NCI-H146 (cell line): Measurements from ENCODE around the gene MIS18BP1.
"Not testable (repeated sequence)": the region's sequence is repeated elsewhere in the genome, so short reads cannot be mapped to it uniquely, and the experiment has no call there.

ENCODE experiments used
- DNase-seq: peaks from one replicate; lab custom pipeline; 2025; lab: John Stamatoyannopoulos, UW

Gene MIS18BP1

GRCh38 chr14:45246151-45246550 is 6.9 kb downstream of the MIS18BP1 start:
- DNase-seq, result no peak

DNA sequence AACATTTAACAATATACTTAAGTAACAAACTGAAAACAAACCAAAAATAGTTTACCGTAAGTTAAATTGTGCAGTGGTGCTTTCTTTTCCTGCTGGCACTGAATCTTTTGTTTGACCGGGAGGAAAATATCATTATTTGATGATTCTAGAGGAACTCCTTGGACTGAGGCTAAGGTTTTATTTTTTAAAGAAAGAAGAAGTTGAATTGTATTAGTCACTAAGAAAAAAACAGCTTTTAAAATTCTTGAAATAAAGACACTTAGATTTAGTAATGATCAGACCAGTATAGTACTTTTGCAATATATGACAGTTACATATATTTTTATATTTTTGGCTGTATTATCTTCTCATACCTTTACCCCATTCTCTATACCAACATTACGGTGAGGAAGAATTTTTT is 10.3 kb downstream of the MIS18BP1 start:
- DNase-seq, result no peak

GRCh38 chr14:45238988-45239387 is 14.0 kb downstream of the MIS18BP1 start:
- peak; percentile 8 for DNase-seq

DNA sequence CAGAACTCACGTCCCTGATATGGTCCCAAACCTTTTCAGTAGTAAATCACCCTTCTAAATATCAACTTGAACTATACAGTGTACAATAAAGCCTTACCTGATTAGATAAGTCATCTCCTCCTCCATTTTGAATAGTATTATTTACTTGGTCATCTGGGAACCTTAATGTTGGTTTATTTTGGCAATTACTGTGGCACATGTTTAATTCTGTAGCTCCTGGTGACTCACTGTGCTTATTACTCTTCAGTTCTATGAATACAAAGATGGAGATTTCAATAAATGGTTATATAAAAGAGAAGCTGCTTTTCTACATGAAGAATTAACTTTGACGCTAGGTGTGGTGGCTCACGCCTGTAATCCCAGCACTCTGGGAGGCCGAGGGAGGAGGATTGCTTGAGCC is 25.4 kb downstream of the MIS18BP1 start:
- no peak for DNase-seq

DNA sequence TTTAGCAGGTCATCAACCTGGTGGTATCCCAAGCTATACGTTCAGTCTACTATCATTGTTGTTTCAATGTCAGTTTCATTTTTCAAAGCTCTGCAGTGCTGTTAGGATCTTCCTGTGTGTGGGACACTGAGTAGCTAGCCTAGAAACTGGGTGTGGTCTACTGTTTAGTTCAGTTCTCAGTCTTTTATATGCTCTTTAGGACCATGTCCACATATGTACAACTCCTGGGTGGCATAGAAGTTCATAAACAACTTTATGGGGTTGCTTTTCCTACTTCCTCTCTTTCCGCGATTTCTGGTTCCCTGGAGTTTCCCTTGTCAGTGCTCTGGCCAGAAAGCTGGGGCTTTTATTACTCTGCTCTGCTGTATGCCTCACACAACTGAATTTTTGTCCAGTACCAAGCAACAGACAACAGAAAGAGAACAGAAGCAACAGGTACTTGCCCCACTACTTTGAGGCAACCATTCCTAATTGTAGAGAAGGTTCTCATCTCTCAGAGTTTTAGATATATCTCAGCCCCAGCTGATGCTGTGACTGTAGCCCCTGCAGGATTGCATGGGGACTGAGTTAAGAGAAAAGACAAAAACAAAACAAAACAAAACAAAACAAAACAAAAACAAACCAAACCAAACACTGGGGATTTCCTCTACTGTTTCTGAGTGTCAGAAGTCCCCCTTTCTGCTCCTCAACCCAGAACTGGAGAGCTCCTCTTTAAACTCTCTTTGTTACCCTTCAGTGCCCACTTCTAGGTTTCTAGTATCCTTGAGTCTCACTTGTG is 30.3 kb downstream of the MIS18BP1 start:
- no peak for DNase-seq

DNA sequence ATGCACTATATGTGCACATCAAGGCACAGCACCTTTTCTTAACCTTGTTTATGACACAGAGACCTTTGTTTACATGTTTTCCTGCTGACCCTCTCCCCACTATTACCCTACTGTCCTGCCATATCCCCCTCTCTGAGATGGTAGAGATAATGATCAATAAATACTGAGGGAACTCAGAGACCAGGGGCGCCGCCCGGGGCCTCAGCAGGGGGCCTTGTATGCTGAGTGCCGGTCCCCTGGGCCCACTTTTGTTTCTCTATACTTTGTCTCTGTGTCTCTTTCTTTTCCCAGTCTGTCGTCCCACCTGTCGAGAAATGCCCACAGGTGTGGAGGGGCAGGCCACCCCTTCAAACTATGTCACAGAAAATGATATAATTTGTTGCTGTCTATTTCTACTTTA is 38.7 kb downstream of the MIS18BP1 start:
- peak; percentile 6 for DNase-seq

GRCh38 chr14:45213716-45214115 is 39.3 kb downstream of the MIS18BP1 start:
- not testable (repeated sequence) for DNase-seq

- no peak for DNase-seq
Observed at GRCh38 chr14:45212231-45212630, 40.8 kb downstream of the MIS18BP1 start.

DNA sequence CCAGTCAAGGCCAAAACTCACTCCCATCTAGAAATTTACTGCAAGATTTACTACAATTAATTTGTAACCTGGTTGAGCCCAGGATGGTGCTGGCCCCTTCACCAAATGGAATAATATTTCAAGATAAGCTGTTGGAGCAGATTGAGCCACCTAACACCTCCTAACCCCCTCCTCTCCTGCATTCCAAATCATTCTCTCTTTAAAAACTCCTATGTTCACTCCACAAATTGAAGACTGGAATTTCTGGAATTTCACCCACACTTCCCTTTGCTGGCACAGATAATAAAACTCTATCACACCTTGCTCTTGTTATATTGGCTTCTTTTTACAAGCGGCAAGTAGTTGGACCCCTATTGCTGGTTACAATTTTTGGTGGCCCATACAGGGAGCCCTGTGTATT is 41.7 kb downstream of the MIS18BP1 start:
- no peak for DNase-seq

GRCh38 chr14:45210159-45210558 is 42.8 kb downstream of the MIS18BP1 start:
- no peak for DNase-seq

DNA sequence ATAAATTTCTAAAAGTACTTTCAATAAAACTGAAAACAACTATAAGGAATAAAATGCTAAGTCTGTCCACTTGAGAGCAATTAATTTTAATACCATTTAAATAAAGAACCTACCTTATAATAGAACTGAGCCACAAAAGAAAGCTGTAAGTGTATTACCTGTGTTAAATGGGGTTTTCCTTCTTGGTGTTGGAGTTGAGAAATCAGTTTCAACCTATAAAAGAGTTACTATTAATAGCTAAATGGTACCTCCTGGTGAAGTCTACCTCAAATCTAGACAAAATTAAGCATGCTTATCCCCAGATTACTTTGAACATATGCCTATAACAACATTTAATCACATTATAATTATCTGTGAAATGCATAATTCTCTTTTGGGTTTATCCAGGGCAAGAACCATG is 48.8 kb downstream of the MIS18BP1 start:
- DNase-seq, result no peak

DNA sequence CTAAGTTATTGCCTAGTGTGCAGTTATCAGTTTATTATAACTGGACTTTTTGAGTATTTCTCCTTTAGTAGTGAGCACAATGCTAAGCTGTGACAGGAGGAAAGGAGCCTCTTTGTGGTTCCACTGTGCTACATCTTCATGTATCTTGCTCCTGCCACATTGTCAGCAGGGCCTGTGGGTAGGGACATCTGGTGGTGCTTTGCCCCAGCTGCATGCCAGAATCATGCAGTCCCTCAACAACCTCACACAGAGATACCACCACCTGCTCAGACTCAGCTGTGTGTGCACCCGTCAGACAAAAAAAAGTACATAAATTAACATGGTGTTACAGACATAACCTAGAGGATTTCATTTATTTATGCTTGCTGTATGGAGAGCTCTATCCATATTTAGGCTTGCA is 51.1 kb downstream of the MIS18BP1 start:
- no peak for DNase-seq

DNA sequence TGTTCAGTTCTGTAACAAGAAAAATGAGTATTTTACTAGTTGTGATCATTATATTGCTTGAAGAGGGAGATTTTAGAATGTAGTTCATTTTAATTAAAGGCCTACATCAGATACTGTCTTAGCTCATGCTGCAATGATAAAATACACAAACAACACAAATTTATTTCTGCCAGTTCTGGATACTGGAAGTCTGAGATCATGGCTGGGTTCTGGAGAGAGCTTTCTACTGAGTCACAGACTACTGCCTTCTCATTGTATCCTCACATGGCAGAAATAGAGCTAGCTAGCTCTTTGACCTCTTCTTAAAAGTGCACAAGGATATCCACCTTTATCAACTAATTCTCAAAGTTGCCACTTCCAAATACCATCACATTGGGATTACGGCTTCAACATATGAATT is 53.8 kb downstream of the MIS18BP1 start:
- DNase-seq, result no peak

- DNase-seq, result no peak
Observed at GRCh38 chr14:45198551-45198950, 54.5 kb downstream of the MIS18BP1 start.

DNA sequence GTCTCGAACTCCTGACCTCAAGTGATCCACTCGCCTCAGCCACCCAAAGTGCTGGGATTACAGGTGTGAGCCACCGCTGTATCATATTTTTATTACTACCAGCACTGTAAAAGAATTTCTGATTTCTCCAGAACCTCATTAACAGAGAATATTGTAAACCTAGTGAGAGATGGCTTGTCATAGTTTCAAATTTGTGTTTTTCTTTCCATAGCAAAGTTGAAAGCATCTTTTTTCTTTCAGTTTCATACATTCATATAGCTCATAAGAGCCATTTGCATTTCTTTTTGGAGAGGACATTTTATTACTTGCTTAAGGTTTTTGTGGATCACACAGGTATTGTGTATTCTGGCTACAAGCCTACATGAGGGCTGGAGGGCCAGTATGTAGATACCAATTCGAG is 58.0 kb downstream of the MIS18BP1 start:
- no peak for DNase-seq

DNA sequence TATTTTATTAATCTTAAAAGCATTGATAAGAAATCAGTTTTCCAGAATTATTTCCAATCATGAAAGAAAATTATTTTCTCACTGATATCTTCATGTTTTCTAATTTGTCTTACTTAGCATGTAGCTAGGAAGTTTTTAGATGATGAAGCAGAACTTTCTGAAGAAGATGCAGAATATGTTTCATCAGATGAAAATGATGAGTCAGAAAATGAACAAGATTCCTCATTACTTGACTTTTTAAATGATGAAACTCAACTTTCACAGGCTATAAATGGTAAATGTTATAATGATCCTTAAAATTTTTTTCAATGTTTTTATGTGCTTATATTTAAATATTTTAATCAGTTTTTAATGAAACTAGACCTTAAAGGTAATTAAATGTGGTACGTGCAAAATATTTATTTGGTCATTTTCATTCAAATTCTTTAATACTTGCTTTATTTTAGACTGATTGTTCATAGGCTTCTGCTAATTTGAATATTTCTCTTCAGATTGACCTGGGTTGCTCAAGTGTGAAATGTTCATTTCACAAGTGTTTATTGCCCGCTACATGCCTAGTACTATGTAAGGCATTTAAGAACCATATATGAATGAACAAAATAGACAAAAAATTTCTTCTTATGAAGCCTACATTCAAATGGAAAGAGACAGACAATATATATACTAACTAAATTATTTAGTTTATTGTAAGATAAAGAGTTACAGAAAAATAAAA is 67.7 kb downstream of the MIS18BP1 start:
- no peak for DNase-seq

DNA sequence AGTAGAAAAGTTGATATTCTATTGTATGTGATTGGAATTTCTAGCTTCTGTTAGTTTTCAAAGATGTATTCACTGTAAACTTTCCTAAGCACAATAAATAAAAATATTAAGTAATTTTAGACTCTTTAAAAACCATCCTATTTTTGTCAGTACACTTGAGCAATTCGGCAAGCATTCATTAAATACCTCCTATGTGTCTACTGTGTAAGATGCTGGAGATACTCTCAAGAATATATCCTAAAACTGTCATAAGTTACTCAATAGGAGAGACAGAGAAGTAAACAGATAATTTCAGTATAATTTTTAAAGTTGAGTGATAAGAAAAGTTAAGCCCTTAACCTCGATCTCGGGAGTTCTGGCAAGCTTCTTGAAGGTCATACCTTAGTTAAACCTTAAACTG is 71.2 kb downstream of the MIS18BP1 start:
- DNase-seq, result no peak

DNA sequence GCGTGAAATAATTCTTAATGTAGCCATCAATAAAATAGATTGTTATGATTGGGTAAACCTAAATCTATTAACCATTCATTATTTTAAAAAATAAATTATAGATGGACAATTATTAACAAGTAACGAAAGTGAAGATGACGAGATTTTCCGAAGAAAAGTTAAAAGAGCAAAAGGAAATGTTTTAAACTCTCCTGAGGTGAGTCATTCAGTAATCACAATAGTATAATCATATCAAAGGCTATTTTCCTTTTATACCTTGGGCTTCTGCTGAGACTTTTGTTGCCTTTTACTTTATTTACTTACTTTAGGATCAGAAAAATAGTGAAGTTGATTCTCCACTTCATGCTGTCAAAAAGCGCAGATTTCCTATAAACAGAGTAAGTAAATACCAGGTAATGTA is 71.7 kb downstream of the MIS18BP1 start:
- DNase-seq, result no peak

DNA sequence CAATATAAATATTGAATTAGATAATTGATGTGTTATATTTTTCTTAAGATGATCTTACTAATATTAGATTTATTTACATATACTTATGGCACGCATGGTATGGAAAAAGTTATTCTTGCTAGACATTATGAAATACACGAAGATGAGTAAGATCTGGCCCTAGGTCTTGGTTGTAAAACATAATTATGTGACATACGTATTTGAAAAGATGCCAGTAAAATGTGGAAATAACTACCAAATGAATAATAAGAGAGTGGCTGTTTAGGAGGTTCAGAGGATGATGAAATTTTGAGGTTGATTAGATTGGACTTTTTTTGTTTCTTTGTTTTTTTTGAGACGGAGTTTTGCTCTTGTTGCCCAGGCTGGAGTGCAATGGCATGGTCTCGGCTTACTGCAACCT is 75.9 kb downstream of the MIS18BP1 start:
- no peak for DNase-seq

- no peak for DNase-seq
Observed at GRCh38 chr14:45169906-45170305, 83.1 kb downstream of the MIS18BP1 start.

DNA sequence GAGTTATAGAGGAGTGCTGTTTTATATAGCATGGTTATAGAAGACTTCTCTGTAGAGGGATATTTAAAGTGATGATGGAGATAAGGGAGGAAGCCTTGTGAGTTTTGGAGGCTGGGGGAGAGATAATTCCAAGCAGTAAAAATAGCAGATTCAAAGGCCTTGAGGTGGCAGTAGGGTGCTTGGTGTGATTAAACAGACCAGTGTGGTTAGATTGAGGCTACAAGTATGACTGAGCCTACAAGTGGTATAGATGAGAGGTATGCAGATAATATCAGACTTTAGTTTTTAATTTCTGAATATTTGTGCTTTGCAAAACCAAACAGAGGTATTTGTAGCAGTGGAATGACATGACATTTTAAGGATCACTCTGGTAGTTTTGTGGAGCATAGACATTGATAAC is 96.9 kb downstream of the MIS18BP1 start:
- DNase-seq, result no peak
